ENCODE results near the gene MEAF6. TPM values are rescaled to one million over a fixed set of nuclear protein-coding genes. Genes with fewer than 3 reads are reported as not detected.
"Not testable (repeated sequence)": the region's sequence is repeated elsewhere in the genome, so short reads cannot be mapped to it uniquely, and the experiment has no call there.

MEAF6 gene
- total RNA-seq, 2 experiments from 2014 or later: 89.6 to 89.7 TPM

DNA sequence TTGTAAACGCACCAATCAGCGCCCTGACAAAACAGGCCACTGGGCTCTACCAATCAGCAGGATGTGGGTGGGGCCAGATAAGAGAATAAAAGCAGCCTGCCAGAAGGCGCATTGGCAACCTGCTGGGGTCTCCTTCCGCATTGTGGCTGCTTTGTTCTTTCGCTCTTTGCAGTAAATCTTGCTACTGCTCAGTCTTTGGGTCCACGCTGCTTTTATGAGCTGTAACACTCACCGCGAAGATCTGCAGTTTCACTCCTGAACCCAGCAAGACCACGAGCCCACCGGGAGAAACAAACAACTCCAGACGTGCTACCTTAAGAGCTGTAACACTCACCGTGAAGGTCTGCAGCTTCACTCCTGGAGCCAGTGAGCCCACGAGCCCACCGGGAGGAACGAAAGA is 4.4 kb upstream of the MEAF6 start:
- H3K27ac Mint-ChIP-seq: peak overlapping the region; percentile 84
- H3K36me3 Mint-ChIP-seq; POLR2A ChIA-PET; intact Hi-C loops (cut with micrococcal nuclease); CTCF ChIA-PET; H3K27me3 Mint-ChIP-seq; H3K9me3 Mint-ChIP-seq: not testable (repeated sequence)
- peak overlapping the region; percentile 81 for H3K4me3 Mint-ChIP-seq
- DNase-seq: peak; percentile 70
- peaks cover 25% of the 10 kb centered on the region for H3K4me1 Mint-ChIP-seq (ENCODE audit: low read depth)

- intact Hi-C loops (cut with micrococcal nuclease); DNase-seq; H3K27ac Mint-ChIP-seq; H3K36me3 Mint-ChIP-seq; H3K27me3 Mint-ChIP-seq; H3K9me3 Mint-ChIP-seq; CTCF ChIA-PET; H3K4me3 Mint-ChIP-seq: not testable (repeated sequence)
- H3K4me1 Mint-ChIP-seq (ENCODE audit: low read depth): peaks cover 30% of the 10 kb centered on the region
- POLR2A ChIA-PET: interaction anchor here (0.6 kb wide), 1 partner anchor 1587 kb away, joined by 3 read pairs; the partner anchor contains the start of gene AGO3
Measured at GRCh38 chr1:37518241-37518640, 3.7 kb upstream of the MEAF6 start.

- DNase-seq: no peak
- ChIA-PET CTCF (no interaction called here), POLR2A (interaction anchor here (0.6 kb wide), 1 partner anchor 1587 kb away, joined by 3 read pairs; the partner anchor contains the start of gene AGO3)
- intact Hi-C loops (cut with micrococcal nuclease): no loop called here
- no peaks in the 10 kb centered on the region for H3K27me3 Mint-ChIP-seq
- H3K4me1 Mint-ChIP-seq (ENCODE audit: low read depth): peaks cover 37% of the 10 kb centered on the region
- no peak overlapping the region for H3K27ac Mint-ChIP-seq
- peaks cover 10% of the 10 kb centered on the region for H3K36me3 Mint-ChIP-seq
- H3K9me3 Mint-ChIP-seq: no peaks in the 10 kb centered on the region
- no peak overlapping the region for H3K4me3 Mint-ChIP-seq
Measured at GRCh38 chr1:37517569-37517968, 3.0 kb upstream of the MEAF6 start.

DNA sequence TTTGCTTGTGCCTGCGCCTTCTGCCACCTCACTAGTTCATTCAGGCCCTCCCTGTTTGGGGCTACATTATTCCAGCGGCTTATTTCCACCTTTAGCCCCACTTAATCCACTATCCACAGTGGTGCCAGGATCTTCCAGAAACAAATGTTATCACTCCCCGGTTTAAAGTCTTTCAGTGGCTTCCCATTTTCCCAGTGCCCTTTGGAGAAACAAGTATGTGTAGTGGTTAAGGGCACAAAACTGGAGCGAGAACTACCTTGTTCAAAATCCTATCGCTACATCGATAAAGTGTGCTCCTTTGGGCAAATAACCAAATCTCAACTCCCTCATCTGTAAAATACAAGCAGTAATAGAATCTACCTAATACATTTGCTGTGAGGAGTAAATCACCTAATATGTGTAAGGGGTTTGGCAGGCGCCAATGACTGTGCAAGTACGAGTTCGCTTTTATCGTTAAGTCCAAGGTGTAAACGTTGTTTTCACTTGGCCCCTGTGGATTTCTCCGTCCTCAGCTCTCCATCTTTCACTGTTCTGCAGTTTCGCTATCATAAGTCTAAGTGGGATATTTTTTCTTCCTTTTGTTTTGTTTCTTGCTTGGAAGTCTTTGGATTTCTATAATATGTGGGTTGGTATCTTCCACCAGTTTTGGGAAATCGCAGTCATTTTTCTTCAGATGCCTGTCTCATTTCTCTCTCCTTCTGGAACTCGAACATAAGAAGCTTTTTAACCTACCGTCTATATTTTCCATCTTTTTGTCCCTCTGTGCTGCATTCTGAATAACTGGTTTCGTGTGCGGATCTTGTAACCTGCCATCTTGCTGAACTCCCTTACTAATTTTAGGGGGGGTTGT is 844 bp upstream of the MEAF6 start:
- peak overlapping the region; percentile 92 for H3K27ac Mint-ChIP-seq
- H3K4me3 Mint-ChIP-seq: peak overlapping the region; percentile 85
- no peaks in the 10 kb centered on the region for H3K27me3 Mint-ChIP-seq
- ChIA-PET POLR2A (interaction anchor here (0.6 to 4.4 kb wide), 15 partner anchors 13 to 1572 kb away, joined by 3 to 27 read pairs (median 4); partner anchors contain the start of genes GNL2, MRPS15, SNIP1 and ZC3H12A), CTCF (interaction anchor here (0.6 to 3.2 kb wide), 23 partner anchors 7 to 292 kb away, joined by 3 to 26 read pairs (median 4); partner anchors contain the start of genes C1orf122, EPHA10, GNL2 and SNIP1)
- intact Hi-C loops (cut with micrococcal nuclease): loop anchor here (2.0 kb wide), 2 partner anchors 167 to 175 kb away; a partner anchor contains a TSS
- no peaks in the 10 kb centered on the region for H3K9me3 Mint-ChIP-seq
- no peak for DNase-seq
- H3K36me3 Mint-ChIP-seq: peaks cover 20% of the 10 kb centered on the region
- H3K4me1 Mint-ChIP-seq (ENCODE audit: low read depth): peaks cover 51% of the 10 kb centered on the region

DNA sequence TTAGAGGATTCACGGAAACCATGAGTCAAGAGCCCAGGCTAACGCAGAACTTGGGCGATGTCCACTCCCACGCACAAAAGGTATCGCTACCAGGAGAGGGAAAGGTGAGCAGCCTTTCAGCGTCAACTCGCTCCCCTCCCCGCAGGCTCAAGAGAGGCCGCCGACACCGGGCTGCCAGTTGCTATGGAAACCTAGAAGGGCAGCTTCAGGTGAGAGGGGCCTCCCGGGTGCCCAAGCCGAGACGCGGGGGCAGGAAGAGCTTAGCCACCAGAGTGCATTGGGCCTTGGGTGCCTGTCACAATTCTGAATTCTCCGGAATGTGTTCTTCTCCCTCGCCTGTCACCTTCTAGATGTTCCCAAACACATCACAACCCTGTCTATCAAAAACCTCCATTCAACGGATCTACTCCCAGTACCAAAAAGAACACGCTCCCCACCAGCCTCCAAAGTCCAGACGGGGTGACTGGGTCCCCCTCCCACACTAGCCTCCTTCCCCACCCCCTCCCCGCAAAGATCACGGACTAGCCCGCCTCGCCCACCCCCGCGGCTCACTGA is 694 bp downstream of the MEAF6 start:
- peak; percentile 82 for DNase-seq
- intact Hi-C loops (cut with micrococcal nuclease): loop anchor here (1.0 to 5.0 kb wide), 4 partner anchors 35 to 177 kb away; partner anchors contain the start of gene SNIP1
- Mint-ChIP-seq H3K9me3 (no peaks in the 10 kb centered on the region), H3K4me3 (peak overlapping the region; percentile 98), H3K36me3 (peaks cover 26% of the 10 kb centered on the region), H3K27ac (peak overlapping the region; percentile 94), H3K27me3 (no peaks in the 10 kb centered on the region), H3K4me1 (ENCODE audit: low read depth) (peaks cover 48% of the 10 kb centered on the region)
- ChIA-PET CTCF (interaction anchor here (1.0 to 3.2 kb wide), 18 partner anchors 8 to 294 kb away, joined by 3 to 26 read pairs (median 4); partner anchors contain the start of genes C1orf122, GNL2, SNIP1 and YRDC), POLR2A (interaction anchor here (1.2 to 4.4 kb wide), 7 partner anchors 20 to 82 kb away, joined by 3 to 27 read pairs (median 8); partner anchors contain the start of genes GNL2, SNIP1 and ZC3H12A)

DNA sequence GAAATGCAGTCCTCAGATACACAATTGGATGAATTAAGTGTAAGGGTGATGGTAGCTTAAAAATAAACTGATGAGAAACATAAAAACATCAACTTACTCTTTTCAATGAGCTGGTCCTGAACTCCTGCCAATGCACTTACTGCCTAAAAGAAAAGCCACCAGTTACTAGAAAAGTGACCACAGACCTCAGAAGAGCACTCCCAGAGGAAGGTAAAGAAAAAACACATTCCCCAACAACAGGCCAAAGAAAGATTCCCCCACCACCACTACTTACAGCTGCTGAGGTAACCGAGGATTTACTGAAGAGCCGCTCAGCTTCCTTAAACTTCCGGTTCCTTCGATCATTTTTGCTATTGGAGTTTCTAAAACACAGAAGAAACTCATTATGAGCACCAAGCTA is 5.4 kb downstream of the MEAF6 start:
- no peak for DNase-seq
- Mint-ChIP-seq H3K4me3 (no peak overlapping the region), H3K27me3 (no peaks in the 10 kb centered on the region), H3K27ac (peak overlapping the region; percentile 52), H3K9me3 (no peaks in the 10 kb centered on the region), H3K36me3 (peaks cover 51% of the 10 kb centered on the region), H3K4me1 (ENCODE audit: low read depth) (peaks cover 44% of the 10 kb centered on the region)
- CTCF ChIA-PET: interaction anchor here (0.6 to 6.0 kb wide), 6 partner anchors 15 to 75 kb away, joined by 3 to 50 read pairs (median 4); no protein-coding TSS in a partner anchor
- POLR2A ChIA-PET: interaction anchor here (1.0 kb wide), 1 partner anchor 33 kb away, joined by 5 read pairs; no protein-coding TSS in a partner anchor
- intact Hi-C loops (cut with micrococcal nuclease): no loop called here

DNA sequence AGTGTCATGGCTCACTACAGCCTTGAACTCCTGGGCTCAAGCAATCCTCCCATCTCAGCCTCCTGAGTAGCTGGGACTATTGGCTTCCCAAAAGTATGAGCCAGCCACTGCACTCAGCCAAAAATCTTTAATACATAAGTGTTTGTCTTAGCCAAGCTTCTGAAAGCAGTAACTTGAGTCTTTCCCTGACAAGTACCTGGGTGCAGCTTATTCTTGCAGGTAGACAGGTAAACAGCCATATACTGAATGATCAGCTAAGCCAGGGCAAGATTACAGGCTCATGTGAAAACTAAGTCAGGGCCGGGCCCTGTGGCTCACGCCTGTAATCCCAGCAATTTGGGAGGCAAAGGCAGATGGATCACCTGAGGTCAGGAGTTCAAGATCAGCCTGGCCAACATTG is 7.8 kb downstream of the MEAF6 start:
- POLR2A ChIA-PET: no interaction called here

DNA sequence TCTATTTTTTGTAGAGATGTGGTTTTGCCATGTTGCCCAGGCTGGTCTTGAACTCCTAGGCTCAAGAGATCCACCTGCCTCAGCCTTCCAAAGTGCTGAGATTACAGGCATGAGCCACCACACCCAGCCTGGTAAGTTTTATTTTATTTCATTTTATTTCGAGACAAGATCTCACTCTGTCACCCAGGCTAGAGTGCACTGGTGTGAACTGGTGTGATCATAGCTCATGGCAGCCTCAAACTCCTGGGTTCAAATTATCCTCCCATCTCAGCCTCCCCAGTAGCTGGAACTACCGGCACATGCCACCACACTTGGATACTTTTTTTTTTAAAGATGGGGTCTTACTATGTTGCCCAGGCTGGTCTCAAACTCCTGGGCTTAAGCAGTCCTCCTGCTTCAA is 11.8 kb downstream of the MEAF6 start:
- Mint-ChIP-seq H3K36me3 (peaks cover 43% of the 10 kb centered on the region), H3K4me1 (ENCODE audit: low read depth) (peaks cover 14% of the 10 kb centered on the region)
- ChIA-PET CTCF (interaction anchor here (0.6 to 9.4 kb wide), 5 partner anchors 12 to 1564 kb away, joined by 3 to 75 read pairs (median 4); partner anchors contain the start of gene MEAF6), POLR2A (interaction anchor here (0.6 to 0.7 kb wide), 2 partner anchors 13 to 40 kb away, joined by 3 read pairs; no protein-coding TSS in a partner anchor)
- intact Hi-C loops (cut with micrococcal nuclease); H3K27ac Mint-ChIP-seq; H3K4me3 Mint-ChIP-seq; H3K9me3 Mint-ChIP-seq; H3K27me3 Mint-ChIP-seq; DNase-seq: not testable (repeated sequence)

More for the DNA sequence above, 7.8 kb downstream of the MEAF6 start:
- Mint-ChIP-seq H3K4me1 (ENCODE audit: low read depth) (peaks cover 26% of the 10 kb centered on the region), H3K36me3 (peaks cover 43% of the 10 kb centered on the region), H3K9me3 (no peaks in the 10 kb centered on the region), H3K4me3 (no peak overlapping the region), H3K27ac (no peak overlapping the region), H3K27me3 (no peaks in the 10 kb centered on the region)
- intact Hi-C loops (cut with micrococcal nuclease): no loop called here
- DNase-seq: no peak
- CTCF ChIA-PET: interaction anchor here (6.0 kb wide), 1 partner anchor 20 kb away, joined by 50 read pairs; no protein-coding TSS in a partner anchor

DNA sequence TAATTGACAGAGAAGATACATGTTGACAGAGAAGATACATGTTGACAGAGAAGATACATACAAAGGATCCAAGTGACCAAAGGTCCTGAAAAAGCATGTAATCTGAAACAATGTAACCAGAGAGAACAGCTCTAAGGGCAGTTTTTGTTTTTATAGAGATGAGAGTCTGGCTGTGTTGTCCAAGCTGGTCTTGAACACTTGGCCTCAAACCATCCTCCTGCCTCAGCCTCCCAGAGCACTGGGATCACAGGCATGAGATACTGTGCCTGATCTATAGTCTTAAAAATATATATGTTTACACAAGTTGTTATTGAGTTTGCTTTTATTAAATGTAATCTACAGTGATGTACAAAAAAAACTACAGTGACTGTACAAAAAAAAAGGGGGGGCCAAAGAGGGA is 12.5 kb downstream of the MEAF6 start:
- peaks cover 37% of the 10 kb centered on the region for H3K36me3 Mint-ChIP-seq
- ChIA-PET POLR2A (interaction anchor here (0.6 kb wide), 1 partner anchor 13 kb away, joined by 7 read pairs; no protein-coding TSS in a partner anchor), CTCF (interaction anchor here (9.4 kb wide), 1 partner anchor 15 kb away, joined by 75 read pairs; no protein-coding TSS in a partner anchor)
- H3K9me3 Mint-ChIP-seq: no peaks in the 10 kb centered on the region
- no peak for DNase-seq
- no peak overlapping the region for H3K4me3 Mint-ChIP-seq
- H3K27me3 Mint-ChIP-seq: no peaks in the 10 kb centered on the region
- peaks cover 12% of the 10 kb centered on the region for H3K4me1 Mint-ChIP-seq (ENCODE audit: low read depth)
- intact Hi-C loops (cut with micrococcal nuclease): no loop called here
- H3K27ac Mint-ChIP-seq: no peak overlapping the region

GRCh38 chr1:37501661-37502060 is 12.9 kb downstream of the MEAF6 start:
- intact Hi-C loops (cut with micrococcal nuclease): no loop called here
- Mint-ChIP-seq H3K9me3 (no peaks in the 10 kb centered on the region), H3K27ac (no peak overlapping the region), H3K4me1 (ENCODE audit: low read depth) (peaks cover 12% of the 10 kb centered on the region), H3K4me3 (no peak overlapping the region), H3K27me3 (no peaks in the 10 kb centered on the region), H3K36me3 (peaks cover 35% of the 10 kb centered on the region)
- CTCF ChIA-PET: interaction anchor here (9.4 kb wide), 1 partner anchor 14 kb away, joined by 75 read pairs; no protein-coding TSS in a partner anchor
- DNase-seq: no peak
- POLR2A ChIA-PET: no interaction called here

DNA sequence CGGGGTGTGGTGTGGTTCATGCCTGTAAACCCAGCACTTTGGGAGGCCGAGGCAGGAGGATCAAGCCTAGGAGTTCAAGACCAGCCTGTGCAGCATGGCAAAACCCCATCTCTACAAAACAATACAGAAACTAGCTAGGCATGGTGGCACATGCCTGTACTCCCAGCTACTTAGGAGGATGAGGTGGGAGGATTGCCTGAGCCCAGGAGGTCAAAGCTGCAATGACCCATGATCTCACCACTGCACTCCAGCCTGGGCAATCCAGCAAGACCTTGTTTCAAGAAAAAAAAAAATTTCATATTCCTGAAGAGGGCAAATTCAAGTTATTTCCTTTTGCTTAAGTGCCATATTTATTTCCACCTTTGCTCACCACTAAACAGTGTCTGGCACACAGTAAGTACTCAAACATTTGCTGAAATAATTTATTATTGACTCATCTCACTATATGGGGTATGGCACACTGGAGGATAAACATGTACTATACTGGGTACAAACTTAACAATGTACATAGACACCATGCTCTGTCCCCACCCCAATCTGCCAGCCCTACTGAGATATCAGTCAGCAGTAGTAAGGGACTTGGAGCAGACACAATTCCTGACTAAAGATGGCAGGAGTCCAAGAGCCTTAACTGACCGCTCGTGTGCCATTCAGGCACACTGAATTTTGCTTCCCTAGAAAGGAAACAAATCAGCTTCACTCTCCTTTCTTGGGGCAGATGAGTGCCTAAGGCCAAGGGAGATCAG is 15.5 kb downstream of the MEAF6 start:
- POLR2A ChIA-PET: interaction anchor here (1.1 to 1.3 kb wide), 2 partner anchors 16 to 25 kb away, joined by 3 to 4 read pairs; partner anchors contain the start of gene ZC3H12A
- CTCF ChIA-PET: interaction anchor here (1.6 to 9.4 kb wide), 3 partner anchors 12 to 183 kb away, joined by 3 to 75 read pairs (median 14); partner anchors contain the start of gene MEAF6
- no peak overlapping the region for H3K27ac Mint-ChIP-seq

More for the DNA sequence above, 15.5 kb downstream of the MEAF6 start:
- H3K36me3 Mint-ChIP-seq: peaks cover 25% of the 10 kb centered on the region
- H3K27me3 Mint-ChIP-seq: no peaks in the 10 kb centered on the region
- no peak for DNase-seq
- intact Hi-C loops (cut with micrococcal nuclease): no loop called here
- peaks cover 19% of the 10 kb centered on the region for H3K4me1 Mint-ChIP-seq (ENCODE audit: low read depth)
- H3K9me3 Mint-ChIP-seq: no peaks in the 10 kb centered on the region
- no peak overlapping the region for H3K4me3 Mint-ChIP-seq

All from activated CD4-positive, alpha-beta memory T cell treated with anti-CD3 and anti-CD28 coated beads for 36 hours (primary cell).